HEK293 (cell line): ENCODE measurements around the gene C3orf52.
"Not testable (repeated sequence)": the region's sequence is repeated elsewhere in the genome, so short reads cannot be mapped to it uniquely, and the experiment has no call there.

ENCODE experiments used
- CTCF ChIA-PET: fragments of 350-600 bp; formaldehyde crosslinking; extraction: SDS; loops from one replicate; lab custom pipeline; 2021; ENCODE audit warnings: antibody characterized with exemption; lab: Yijun Ruan, JAX
- POLR2A ChIA-PET: fragments of 300-600 bp; formaldehyde crosslinking; extraction: SDS; loops from one replicate; lab custom pipeline; 2020; ENCODE audit warnings: antibody characterized with exemption, inconsistent platforms; lab: Yijun Ruan, JAX
- H3K27ac ChIP-seq: fragments of 200-500 bp; sonication (Bioruptor generic); 2 replicates; pipeline ENCODE4 v1.5.1; 2014; ENCODE audit warnings: low read depth, low read length, control low read depth, inconsistent platforms; ENCODE audit errors: extremely low read depth
- H3K36me3 ChIP-seq, 2 experiments: fragments of 200-500 bp in 1 of 2; sonication (Bioruptor generic) in 1 of 2; 1 replicate in 1 of 2; 2 replicates in 1 of 2; pipeline ENCODE4 v1.5.1; 2014 to 2017; ENCODE audit warnings: inconsistent platforms in 2 of 2, low read length in 2 of 2; ENCODE audit not compliant: control insufficient read depth in 2 of 2, insufficient read depth in 1 of 2
- H3K4me1 ChIP-seq: fragments of 200-500 bp; sonication (Bioruptor generic); 2 replicates; pipeline ENCODE4 v1.5.1; 2014; ENCODE audit warnings: mild to moderate bottlenecking, low read length, inconsistent platforms; ENCODE audit not compliant: control insufficient read depth, insufficient read depth
- H3K4me3 ChIP-seq: 2 replicates; pipeline ENCODE4 v1.5.1; 2011; ENCODE audit warnings: low read depth, mild to moderate bottlenecking, control low read depth, low read length, moderate library complexity
- H3K9me3 ChIP-seq: fragments of 200-500 bp; sonication (Bioruptor generic); 2 replicates; pipeline ENCODE4 v1.5.1; 2014; ENCODE audit warnings: low read depth, low read length, inconsistent platforms; ENCODE audit not compliant: control insufficient read depth, insufficient read depth
- BCL11B ChIP-seq: fragments of 450-650 bp; formaldehyde crosslinking; IDR thresholded peaks from 2 replicates; pipeline ENCODE4 v1.5.1; 2016; ENCODE audit warnings: low read depth, missing biosample characterization, missing genetic modification characterization
- FEZF1 ChIP-seq: fragments of 450-650 bp; formaldehyde crosslinking; IDR thresholded peaks from 2 replicates; pipeline ENCODE4 v1.5.1; 2016; ENCODE audit warnings: missing biosample characterization, missing genetic modification characterization
- GLIS2 ChIP-seq: fragments of 450-650 bp; formaldehyde crosslinking; IDR thresholded peaks from 2 replicates; pipeline ENCODE4 v1.5.1; 2016; ENCODE audit warnings: missing biosample characterization, missing genetic modification characterization
- HOXD13 ChIP-seq: sonication (generic); formaldehyde crosslinking; IDR thresholded peaks from 2 replicates; pipeline ENCODE4 v1.8.0; 2022; ENCODE audit warnings: missing genetic modification reagents, borderline replicate concordance
- KLF1 ChIP-seq: fragments of 450-650 bp; formaldehyde crosslinking; IDR thresholded peaks from 2 replicates; pipeline ENCODE4 v1.5.1; 2016; ENCODE audit warnings: missing biosample characterization, missing genetic modification characterization
- ZEB2 ChIP-seq: fragments of 450-650 bp; formaldehyde crosslinking; IDR thresholded peaks from 2 replicates; pipeline ENCODE4 v1.5.1; 2016; ENCODE audit warnings: missing biosample characterization, missing genetic modification characterization
- ZFP37 ChIP-seq: fragments of 450-650 bp; formaldehyde crosslinking; IDR thresholded peaks from 2 replicates; pipeline ENCODE4 v1.5.1; 2016; ENCODE audit warnings: missing biosample characterization, missing genetic modification characterization
- ZNF184 ChIP-seq: fragments of 450-650 bp; IDR thresholded peaks from 2 replicates; pipeline ENCODE4 v1.5.1; 2018; ENCODE audit warnings: missing biosample characterization, mild to moderate bottlenecking, missing genetic modification characterization
- ZNF214 ChIP-seq: fragments of 450-650 bp; formaldehyde crosslinking; IDR thresholded peaks from 2 replicates; pipeline ENCODE4 v1.5.1; 2017; ENCODE audit warnings: missing biosample characterization, mild to moderate bottlenecking, missing genetic modification characterization, borderline replicate concordance
- ZNF239 ChIP-seq: fragments of 450-650 bp; formaldehyde crosslinking; IDR thresholded peaks from 2 replicates; pipeline ENCODE4 v1.5.1; 2016; ENCODE audit warnings: missing biosample characterization, missing genetic modification characterization
- ZNF280D ChIP-seq: fragments of 450-650 bp; formaldehyde crosslinking; IDR thresholded peaks from 2 replicates; pipeline ENCODE4 v1.5.1; 2016; ENCODE audit warnings: missing biosample characterization, missing genetic modification characterization
- ZNF433 ChIP-seq: fragments of 450-650 bp; formaldehyde crosslinking; IDR thresholded peaks from 2 replicates; pipeline ENCODE4 v1.5.1; 2016; ENCODE audit warnings: missing biosample characterization, missing genetic modification characterization, low read depth
- ZNF521 ChIP-seq: fragments of 450-650 bp; formaldehyde crosslinking; IDR thresholded peaks from 2 replicates; pipeline ENCODE4 v1.5.1; 2017; ENCODE audit warnings: missing biosample characterization, mild to moderate bottlenecking, missing genetic modification characterization
- ZNF549 ChIP-seq: fragments of 450-650 bp; IDR thresholded peaks from 2 replicates; pipeline ENCODE4 v1.5.1; 2018; ENCODE audit warnings: missing biosample characterization, missing genetic modification characterization, mild to moderate bottlenecking, inconsistent platforms, moderate library complexity
- ZNF621 ChIP-seq: fragments of 450-650 bp; formaldehyde crosslinking; IDR thresholded peaks from 2 replicates; pipeline ENCODE4 v1.5.1; 2017; ENCODE audit warnings: missing biosample characterization, missing genetic modification characterization
- ZNF664 ChIP-seq: fragments of 450-650 bp; formaldehyde crosslinking; IDR thresholded peaks from 2 replicates; pipeline ENCODE4 v1.5.1; 2016; ENCODE audit warnings: missing biosample characterization, missing genetic modification characterization
- ZNF670 ChIP-seq: fragments of 450-650 bp; formaldehyde crosslinking; IDR thresholded peaks from 2 replicates; pipeline ENCODE4 v1.5.1; 2016; ENCODE audit warnings: missing biosample characterization, missing genetic modification characterization, low read depth
- ZXDB ChIP-seq: fragments of 450-650 bp; formaldehyde crosslinking; IDR thresholded peaks from 2 replicates; pipeline ENCODE4 v1.5.1; 2016; ENCODE audit warnings: missing biosample characterization, missing genetic modification characterization
- TF ChIP-seq, protein P1 (sequence below): fragments of 450-650 bp; formaldehyde crosslinking; IDR thresholded peaks from 2 replicates; pipeline ENCODE4 v1.5.1; 2016; ENCODE audit warnings: missing biosample characterization, missing genetic modification characterization, borderline replicate concordance
- TF ChIP-seq, protein P2 (sequence below): fragments of 450-650 bp; formaldehyde crosslinking; IDR thresholded peaks from 2 replicates; pipeline ENCODE4 v1.5.1; 2016; ENCODE audit warnings: missing biosample characterization, missing genetic modification characterization

Gene C3orf52

DNA sequence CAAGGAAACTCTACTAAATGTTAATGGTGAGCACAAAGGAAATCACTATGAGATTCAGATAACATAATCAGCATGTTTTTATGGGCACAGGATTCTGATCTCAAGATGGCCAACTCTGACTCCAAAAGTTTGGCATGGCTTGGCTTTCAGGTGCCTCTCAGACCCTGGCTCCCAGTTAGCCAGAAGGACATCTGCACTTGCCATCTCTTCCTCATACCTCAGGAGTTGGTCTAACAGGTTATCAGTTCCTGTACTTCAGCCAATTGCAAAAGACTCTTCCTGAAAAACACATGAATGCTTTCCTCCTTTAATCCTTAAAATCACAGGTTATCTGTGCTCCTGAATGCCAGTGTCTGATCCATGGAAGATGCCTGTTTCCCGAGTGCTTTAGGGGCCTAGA is 26.7 kb upstream of the C3orf52 start:
- Histone ChIP-seq H3K4me3 (no peak overlapping the region), H3K36me3 (no peaks in the 10 kb centered on the region), H3K4me1 (no peaks in the 10 kb centered on the region), H3K27ac (no peak overlapping the region), H3K9me3 (no peaks in the 10 kb centered on the region)
- CTCF ChIA-PET = no interaction called here
- no peak for TF ChIP-seq ZNF433
- TF ChIP-seq FEZF1 (tag by site-specific recombination) = no peak
- POLR2A ChIA-PET = no interaction called here

GRCh38 chr3:112061152-112061551 is 25.0 kb upstream of the C3orf52 start:
- Histone ChIP-seq H3K27ac (no peak overlapping the region), H3K36me3 (no peaks in the 10 kb centered on the region), H3K9me3 (no peaks in the 10 kb centered on the region)
- CTCF ChIA-PET = no interaction called here
- no peak for TF ChIP-seq ZFP37
- no peak for TF ChIP-seq ZXDB
- TF ChIP-seq, protein P1, sequence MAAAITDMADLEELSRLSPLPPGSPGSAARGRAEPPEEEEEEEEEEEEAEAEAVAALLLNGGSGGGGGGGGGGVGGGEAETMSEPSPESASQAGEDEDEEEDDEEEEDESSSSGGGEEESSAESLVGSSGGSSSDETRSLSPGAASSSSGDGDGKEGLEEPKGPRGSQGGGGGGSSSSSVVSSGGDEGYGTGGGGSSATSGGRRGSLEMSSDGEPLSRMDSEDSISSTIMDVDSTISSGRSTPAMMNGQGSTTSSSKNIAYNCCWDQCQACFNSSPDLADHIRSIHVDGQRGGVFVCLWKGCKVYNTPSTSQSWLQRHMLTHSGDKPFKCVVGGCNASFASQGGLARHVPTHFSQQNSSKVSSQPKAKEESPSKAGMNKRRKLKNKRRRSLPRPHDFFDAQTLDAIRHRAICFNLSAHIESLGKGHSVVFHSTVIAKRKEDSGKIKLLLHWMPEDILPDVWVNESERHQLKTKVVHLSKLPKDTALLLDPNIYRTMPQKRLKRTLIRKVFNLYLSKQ (tag by site-specific recombination) = no peak
- no peak for TF ChIP-seq ZNF521 (tag by site-specific recombination)
- no peak for TF ChIP-seq ZNF433
- no peak for TF ChIP-seq KLF1
- no peak for TF ChIP-seq ZNF664 (tag by site-specific recombination)
- TF ChIP-seq ZNF214 (tag by site-specific recombination) = no peak
- TF ChIP-seq BCL11B (tag by site-specific recombination) = no peak
- no peak for TF ChIP-seq ZNF184 (tag by site-specific recombination)
- TF ChIP-seq, protein P2, sequence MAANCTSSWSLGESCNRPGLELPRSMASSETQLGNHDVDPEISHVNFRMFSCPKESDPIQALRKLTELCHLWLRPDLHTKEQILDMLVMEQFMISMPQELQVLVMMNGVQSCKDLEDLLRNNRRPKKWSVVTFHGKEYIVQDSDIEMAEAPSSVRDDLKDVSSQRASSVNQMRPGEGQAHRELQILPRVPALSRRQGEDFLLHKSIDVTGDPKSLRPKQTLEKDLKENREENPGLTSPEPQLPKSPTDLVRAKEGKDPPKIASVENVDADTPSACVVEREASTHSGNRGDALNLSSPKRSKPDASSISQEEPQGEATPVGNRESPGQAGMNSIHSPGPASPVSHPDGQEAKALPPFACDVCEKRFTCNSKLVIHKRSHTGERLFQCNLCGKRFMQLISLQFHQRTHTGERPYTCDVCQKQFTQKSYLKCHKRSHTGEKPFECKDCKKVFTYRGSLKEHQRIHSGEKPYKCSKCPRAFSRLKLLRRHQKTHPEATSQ = no peak
- TF ChIP-seq ZNF670 (tag by site-specific recombination) = no peak
- no peak for TF ChIP-seq ZEB2
- no peak for TF ChIP-seq ZNF621 (tag by site-specific recombination)
- no peak for TF ChIP-seq GLIS2
- no peak for TF ChIP-seq ZNF549 (tag by site-specific recombination)
- TF ChIP-seq, all 188 proteins: peak for 0
- no peaks in the 10 kb centered on the region for H3K4me1 ChIP-seq
- H3K4me3 ChIP-seq = no peak overlapping the region
- POLR2A ChIA-PET = no interaction called here

GRCh38 chr3:112072387-112073060 is 13.7 kb upstream of the C3orf52 start:
- CTCF ChIA-PET = interaction anchor here (0.6 kb wide), 1 partner anchor 780 kb away, joined by 3 read pairs; no protein-coding TSS in a partner anchor
- H3K4me3 ChIP-seq, POLR2A ChIA-PET, H3K36me3 ChIP-seq, H3K27ac ChIP-seq, H3K9me3 ChIP-seq, H3K4me1 ChIP-seq: not testable (repeated sequence)

DNA sequence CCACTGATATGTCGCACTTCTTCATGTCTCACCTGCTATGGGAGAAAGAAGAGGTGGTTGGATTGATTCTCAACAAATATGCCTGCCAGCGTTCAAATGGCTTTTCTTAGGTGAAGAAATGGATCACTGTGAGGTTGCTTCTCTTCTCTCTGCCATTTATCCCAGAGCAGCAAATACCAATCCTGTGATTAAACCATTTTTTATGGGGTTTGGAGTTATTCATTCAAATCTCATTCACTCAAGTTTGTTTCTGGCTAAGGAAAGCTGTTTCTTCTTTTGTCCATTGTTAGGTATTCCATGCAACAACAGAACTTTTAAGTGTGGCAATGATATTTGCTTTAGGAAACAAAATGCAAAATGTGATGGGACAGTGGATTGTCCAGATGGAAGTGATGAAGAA is 12.2 kb upstream of the C3orf52 start:
- TF ChIP-seq HOXD13 (CRISPR knock-in tag) = no peak
- TF ChIP-seq ZNF239 (tag by site-specific recombination) = no peak
- no peak for TF ChIP-seq ZNF280D (tag by site-specific recombination)
- TF ChIP-seq KLF1 = no peak
- CTCF ChIA-PET = no interaction called here
- Histone ChIP-seq H3K4me1 (no peaks in the 10 kb centered on the region), H3K4me3 (no peak overlapping the region), H3K9me3 (no peaks in the 10 kb centered on the region), H3K36me3 (no peaks in the 10 kb centered on the region), H3K27ac (no peak overlapping the region)
- POLR2A ChIA-PET = no interaction called here
